CD4-positive, alpha-beta T cell treated with Interferon gamma for 1 hour (primary cell): ENCODE results near the gene TRIB2.

Source experiments
- DNase-seq: peaks from one replicate; pipeline ENCODE4 v3.0.0-alpha.2; 2020

The TRIB2 gene

DNA sequence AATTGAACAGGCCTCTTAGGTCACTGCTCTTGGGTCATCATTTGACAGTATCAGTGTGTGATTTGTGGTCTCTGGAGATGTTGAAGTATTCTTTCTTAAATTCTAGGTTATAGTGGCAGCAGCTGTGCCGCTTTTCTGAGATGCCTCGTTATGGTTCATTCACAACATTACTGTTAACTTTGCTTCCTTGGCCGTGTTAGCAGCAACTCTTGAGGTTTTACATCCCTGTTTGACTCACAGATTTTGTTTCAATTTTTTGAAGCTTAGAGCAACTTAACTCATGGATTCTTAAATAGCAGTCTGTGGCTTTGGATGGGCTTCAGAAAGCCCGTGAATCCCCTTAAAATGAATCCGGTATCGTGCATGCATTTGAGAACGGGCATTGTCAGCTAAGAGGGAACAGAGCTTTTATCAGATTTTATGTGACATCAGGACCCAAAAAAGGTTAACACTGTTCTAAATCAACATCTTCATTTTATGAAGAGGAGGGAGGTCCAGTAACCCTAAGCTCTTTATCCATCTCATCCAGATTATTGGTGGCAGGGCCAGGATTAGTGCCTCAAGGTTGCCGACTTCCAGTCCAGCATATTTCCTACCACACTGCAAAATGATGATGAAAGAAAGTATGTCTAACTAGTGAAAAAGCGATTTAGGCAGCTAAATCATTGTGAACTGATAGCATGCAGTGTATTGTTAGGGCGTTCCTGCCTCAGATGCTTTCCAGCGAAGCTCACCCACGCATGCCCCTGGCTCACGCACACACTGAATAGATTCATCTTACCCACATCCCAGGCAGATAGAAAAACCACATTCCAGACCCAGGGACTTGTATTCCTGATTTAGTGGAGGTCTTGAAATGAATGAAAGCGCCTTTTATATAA, 5.1 kb downstream of the TRIB2 start:
- DNase-seq, result no peak

DNA sequence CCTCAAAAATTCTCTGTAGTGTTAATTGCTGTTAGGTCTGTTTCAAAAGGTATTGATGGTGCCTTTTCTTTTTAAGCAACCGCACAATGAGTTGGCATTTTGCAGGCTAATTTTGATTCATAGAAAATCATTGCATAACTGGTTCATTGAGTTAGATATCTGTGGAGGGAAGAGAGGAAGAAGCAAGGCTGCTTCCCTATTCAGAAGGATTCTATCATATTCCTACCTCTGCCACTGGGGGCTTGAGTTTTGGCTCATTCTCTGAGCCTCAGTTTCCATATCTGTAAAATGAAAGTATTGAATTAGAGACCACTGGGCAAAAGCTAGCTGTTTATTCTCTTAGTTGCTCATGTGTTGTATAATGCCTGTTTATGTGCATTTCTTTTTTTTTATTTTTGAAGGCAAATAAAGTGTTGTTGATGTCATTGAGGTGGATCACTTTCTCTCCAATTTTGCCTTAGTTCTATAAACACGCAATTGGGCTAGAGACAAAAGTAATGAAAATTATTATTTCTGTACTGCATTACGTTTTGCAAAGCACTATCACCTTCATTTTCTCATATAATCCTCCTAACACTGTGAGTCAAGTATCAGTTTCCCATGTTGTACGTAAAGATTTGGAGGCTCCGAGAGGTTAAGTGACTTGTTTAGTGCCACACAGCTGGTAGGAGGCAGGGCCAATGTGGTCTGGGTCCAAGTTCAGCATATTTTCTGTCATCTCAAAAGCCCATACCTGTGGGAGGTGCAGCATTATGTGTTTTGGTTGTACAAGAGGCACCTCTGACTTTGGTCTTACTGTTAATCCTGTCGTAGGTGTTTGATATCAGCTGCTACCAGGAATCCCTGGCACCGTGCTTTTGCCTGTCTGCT, 5.9 kb downstream of the TRIB2 start:
- DNase-seq, result no peak

DNA sequence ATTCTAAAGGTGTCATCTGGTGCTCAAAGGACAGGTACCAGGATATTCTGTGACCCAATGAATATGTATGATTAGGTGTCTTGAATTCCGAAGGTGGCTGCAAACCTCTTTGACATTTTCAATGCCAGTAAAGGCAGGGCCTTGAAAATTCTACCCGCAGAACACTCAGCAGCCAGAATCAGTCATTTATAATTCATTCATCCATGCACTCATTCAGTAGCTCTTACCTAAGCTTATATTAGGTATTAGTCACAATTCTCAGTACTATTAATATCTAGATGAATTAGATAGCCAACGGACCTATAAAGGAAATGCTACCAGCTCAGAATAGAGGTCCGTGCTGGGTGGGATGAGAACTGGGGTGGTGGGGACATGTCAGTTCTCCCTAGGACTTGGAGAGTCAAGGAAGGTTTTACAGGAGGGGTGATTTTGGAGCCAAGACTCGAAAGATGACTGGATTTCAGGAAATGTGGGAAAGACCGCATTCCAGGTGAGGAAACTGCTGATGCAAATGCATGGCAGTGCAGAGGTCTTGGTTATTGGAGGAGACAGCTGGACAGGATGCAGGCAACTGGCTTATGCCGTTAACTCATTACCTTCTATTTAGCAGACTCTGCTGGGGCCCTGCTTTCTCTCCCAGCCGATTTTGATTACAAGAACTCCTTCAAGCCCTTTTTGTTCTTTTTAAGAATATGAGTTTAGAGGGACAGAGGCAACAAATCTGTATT, 7.2 kb downstream of the TRIB2 start:
- DNase-seq, result no peak

DNA sequence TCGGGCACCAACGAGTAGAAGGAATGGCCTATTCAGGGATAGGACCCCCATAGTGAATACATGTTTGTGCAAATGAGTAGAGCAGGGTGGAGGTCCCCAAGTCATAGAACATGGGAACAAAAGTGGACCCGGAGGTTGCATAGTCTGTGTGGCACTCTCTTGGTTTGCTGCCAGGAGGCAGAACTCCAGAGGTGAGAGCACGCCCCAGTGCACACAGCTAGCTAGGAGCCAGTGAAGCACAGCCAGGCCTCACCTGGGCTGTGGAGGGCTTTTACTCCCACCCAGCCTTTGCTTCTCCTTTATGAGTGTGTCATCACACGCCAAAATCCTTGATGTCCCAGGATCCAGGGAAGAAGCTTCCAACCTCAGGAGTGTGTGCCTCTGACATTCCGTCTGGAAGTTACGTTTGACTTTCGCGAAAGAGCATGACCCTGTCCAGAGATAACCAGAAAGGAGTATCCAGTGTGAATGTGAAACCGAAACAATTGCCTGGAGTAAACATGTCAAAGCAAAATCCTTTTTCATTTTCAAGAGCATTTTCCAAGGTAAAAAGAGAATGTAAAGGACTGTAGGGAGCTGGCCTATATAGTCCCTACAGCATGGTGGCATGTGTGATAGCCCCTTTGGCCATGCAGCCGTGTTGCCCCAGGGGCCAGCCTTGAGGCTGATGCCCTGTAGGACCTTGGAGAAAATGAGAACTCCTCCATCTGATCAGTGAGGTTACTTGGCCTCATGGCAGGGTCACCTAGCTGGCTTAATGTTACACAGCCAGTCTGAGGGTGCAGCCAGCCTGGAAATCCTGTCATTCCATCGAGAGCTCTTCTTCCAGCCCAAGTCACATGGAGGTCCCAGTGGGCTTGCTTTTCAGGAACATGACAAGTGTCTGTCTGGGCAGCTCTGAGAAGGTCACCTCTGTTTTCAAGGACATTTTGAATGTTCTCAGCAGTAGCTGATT, 8.8 kb downstream of the TRIB2 start:
- no peak for DNase-seq

GRCh38 chr2:12726271-12726670, 9.5 kb downstream of the TRIB2 start:
- DNase-seq, result no peak

- no peak for DNase-seq
These were observed 10.3 kb downstream of the TRIB2 start for GRCh38 chr2:12727065-12727464.

DNA sequence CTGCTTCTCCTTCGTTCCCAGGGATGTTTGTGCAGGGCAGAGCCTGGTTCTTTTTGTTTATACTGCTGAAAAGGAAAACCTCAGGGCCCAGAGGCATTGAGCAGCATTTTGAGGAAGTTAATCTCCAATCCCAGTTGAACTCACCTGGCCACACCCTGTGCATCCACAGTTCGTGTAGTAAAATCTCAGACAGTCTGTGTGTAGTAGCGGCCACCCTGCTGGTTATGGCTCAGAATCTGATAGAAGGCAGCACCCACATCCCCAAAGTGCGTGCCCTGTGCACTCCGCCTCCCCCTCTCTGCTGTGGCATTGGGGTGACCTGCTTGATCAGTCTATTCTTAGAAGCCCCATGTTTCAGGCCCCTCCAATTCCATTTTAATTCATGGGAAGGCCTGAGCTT, 10.9 kb downstream of the TRIB2 start:
- DNase-seq, result no peak

- DNase-seq, result peak; percentile 58
These were observed 11.6 kb downstream of the TRIB2 start for GRCh38 chr2:12728221-12728777.

- no peak for DNase-seq
These were observed 13.5 kb downstream of the TRIB2 start for GRCh38 chr2:12730265-12730664.

DNA sequence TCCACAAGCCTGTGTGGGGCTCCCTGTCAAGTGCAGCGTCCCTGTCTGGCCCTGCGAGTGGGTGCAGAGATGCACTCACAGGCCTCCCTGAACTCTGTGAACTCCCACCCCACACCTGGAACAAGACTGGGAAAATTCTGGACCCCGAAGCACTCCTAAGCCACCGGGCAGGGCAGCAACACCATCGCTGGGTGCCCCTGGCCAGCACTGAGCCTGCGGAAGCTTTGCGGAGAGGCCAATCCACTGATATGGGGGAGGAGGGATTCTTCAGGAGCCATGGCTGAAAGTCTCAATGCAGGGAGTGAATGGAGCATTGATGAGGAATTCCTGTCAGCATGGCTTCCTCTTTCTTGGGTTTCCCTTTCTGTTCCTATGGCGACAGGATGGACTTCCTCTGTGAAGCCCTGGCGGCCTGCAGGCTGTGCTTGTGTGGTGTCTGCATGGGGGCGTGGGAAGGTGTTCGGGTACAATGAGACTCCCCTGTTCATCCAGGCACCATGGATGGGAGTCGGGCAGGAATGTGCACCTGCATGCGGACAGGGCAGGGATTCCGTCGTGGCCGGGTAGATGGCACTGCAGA, 15.1 kb downstream of the TRIB2 start:
- no peak for DNase-seq

- DNase-seq, result no peak
These were observed 15.9 kb downstream of the TRIB2 start for GRCh38 chr2:12732651-12733050.

DNA sequence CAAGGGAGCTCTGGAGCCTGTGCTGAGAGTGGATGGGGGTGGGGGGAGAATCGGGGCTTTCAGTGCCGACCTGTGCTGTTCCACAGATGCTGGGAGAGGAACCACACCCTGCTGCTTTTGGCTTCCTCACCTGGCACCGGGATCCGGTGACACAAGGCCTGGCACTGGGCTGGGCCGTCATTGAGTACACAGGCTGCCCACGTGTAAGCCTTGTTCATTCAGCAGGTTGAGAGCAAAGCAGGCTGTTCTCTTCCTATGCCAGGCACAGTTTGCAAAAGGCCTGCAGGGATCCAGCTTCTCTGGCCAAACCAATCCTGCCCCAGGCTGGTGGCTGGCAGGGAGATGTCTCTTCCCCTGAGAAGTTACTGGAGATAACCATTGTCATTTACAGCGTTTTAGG, 17.1 kb downstream of the TRIB2 start:
- DNase-seq, result no peak

DNA sequence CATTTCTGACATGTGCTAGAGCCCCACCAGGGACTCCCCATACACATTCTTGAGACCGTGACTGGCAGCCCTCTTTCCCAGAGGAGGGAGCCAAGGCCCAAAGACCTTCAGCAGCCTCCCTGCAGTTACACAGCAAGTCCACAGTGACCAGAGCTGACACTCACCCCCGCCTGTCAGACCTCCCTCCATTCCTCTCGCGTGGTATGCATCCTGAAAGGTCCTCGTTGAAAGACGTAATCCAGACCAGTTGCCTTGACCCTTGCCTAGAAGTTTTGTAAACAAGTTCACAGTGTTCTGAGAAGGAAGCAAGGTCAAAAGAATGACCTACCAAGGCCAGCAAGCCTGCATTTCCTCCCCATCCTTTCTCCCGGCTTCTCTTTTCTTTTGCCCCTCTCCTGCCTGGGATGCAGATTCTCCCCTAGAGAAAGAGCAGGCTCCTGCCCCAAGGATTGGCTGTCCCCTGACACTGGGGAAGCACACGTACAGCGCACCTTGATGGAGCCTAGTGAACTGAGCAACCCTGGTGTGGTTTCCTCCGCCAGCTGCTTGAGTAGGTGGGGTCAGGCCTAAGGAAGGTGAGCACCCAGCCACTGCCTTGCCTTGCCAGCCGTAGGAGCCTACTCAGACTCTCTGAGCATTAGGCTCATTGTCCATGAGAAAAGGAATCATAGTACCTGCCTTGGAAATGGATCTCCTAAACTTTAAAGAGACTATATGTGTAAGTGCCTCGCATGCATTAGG, 18.3 kb downstream of the TRIB2 start:
- no peak for DNase-seq

DNA sequence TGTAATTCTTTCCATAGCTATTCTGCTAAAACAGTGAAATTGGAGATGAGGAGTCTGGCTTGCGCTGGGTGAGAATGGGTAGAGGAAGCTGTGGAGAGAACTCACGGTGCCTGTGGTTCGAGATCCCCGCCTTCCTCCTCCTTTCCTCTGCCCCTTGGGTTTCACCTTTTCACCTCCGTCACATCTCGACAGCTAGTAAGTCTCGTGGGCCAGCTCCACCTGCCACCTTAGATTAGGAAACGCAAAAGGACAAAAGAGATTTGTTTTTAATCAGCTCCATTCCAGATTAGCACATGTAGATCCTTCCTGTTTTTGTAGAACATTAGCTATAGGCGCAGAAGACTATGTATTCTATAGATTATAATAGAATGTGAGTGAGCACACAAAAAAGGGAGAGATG, 20.6 kb downstream of the TRIB2 start:
- no peak for DNase-seq

DNA sequence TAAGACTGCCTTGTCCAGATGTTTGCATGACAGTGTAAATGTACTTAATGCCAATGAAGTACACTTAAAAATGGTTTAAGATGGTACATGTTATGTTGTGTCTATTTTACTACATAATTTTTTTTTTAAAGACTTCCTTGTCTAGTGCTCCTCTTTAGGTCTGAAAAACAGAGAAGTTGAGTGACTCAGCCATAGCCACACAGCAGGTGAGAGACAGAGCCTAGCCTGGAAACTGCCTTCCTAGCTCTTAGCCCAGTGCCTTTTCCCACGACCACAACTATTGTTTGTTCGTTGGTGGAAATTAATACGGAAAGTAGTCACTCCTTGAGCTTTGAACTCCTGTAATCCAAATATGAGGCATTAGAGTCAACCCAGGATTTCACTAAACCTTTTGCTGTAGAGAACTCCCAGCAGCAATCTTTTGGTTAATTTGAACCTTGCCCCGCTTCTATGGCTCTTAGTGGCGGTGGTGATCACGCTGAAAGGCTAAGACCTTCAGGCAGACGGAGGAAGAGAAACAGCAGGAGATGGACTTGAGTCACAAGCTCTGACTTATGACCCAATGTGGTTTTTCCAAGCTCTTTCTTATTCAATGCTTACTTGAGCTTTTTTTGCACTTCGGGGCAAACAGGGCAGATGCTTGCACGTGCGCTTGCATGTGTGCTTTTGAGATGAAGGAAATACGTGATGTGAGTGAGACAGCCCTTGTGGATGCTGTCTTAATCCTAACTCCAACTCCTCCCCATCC, 21.2 kb downstream of the TRIB2 start:
- DNase-seq, result no peak

DNA sequence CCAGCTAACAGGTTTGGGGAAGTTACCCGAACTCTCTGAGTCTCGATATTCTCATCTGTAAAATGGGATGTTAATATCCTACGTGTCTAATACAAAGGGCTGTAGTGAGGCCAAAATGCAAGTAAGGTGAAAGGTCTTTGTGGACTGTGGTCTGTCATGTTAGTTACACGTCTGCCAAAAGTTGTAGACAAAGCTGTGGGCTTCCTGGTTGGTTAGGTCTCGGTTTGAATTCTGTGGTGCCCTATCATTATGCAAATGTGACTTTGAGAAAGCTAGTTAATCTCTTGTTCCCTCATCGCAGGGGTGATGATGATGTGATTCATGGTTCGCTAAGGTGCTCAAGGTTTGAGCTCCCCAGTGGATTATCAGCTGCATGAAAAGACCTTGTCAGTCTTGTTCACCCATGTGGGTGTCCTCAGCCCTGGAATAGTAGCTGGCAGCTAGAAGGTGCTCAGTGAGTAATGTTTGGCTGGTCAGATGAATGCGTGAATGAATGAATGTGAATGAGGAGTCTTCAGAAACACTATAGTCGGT, 23.1 kb downstream of the TRIB2 start:
- no peak for DNase-seq

DNA sequence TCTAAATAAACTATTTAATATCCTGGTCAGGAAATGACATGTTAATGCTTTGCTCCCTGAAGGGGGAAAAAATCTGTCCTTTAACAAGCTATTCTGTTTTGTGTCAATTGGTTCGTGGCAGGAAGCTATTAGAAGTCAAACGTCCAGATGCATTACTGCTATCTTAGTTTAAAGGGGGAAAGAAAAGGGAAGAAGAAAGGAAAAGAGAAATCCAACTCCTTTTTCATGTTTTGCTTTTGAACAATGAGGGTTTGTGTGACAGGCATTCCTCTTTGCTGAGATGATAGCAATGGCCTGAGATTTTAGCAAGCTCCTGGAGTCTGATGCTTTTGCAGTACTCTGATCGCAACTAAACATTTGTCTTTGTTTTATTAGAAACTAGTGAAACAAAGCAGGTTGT, 24.6 kb downstream of the TRIB2 start:
- DNase-seq, result no peak

DNA sequence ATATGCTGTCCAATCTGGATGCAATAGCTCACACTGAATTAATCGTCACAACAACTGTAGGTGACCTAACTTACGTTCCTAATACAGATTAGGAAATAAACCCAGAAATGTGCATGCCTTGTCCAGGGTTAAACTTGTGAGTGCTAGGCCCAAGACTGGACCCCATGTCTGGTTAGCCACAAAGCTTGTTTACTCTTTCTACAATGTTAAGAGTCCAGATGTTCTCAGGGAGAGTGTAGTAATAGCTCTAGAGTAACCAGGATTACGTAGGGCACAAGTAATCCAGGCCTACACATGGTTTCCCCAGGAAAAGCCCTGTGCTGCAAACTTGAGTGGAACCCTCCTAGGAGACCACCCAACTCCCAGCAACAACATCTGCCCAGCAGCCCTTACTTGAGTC, 26.2 kb downstream of the TRIB2 start:
- DNase-seq, result no peak

DNA sequence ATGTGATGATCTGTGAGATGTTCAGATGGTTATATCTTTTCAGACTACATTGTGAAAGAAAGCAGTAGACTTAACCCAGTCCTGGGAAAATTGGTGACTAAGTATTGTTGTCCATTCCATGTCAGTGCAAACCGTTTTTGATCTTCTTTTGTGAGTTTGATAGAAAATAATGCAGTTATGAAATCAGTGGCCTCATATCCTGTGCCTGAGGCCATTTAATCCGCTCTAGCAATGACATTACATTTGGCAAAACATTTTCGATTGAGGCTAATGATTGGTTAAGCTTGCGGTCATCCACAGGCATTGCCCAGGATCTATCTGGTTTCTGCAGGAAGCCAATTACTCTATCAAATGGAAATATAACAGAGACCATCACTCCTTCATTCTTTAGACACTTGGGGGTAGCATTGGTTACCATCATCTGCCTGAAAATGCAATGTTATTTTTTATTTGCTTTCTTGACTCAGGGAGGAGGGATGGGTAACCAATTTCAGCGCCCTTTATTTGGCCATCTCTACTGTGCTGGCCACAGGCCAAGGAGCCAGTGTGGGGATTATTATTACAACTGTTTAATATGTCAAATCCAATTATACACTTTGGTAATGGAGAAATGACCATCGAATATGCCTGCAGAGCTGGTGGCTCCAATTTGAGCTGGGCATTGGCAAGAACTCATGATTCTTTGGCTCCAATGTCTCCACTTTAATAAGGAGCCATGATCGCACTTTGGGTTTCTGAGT, 33.6 kb downstream of the TRIB2 start:
- DNase-seq, result no peak
